GM19238 (cell line): ENCODE results near the gene OGT.

Experiments
- DNase-seq: peaks from one replicate; pipeline ENCODE4 v3.0.0; 2011; ENCODE audit warnings: low spot score; ENCODE audit not compliant: insufficient read length

Gene OGT

DNA sequence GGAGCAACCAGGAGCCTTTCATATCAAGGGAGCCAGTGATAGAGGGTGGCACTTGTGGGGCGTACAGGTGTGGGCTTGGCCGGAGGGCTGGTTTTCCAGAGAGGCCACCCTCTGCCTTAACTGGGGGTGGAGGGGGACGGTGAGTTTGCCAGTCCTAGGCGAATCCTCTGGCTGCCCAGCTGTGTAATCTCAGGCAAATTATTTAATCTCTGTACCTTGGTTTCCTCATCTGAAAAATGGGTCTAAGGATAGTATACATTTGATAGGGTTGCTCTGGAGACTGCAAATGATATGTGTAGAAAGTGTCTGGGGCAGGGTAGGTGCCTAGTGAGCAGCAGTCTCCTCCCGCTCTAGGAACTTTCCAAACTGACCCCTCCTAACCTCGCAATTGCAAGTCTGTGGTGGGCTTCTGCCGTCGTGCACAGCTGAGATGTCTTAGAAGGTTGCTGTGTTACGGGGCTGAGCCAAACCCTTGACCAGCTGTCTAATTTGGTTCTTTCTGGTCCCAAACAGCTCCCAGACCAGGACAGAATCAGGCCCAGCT is 89.2 kb downstream of the OGT start:
- no peak for DNase-seq

DNA sequence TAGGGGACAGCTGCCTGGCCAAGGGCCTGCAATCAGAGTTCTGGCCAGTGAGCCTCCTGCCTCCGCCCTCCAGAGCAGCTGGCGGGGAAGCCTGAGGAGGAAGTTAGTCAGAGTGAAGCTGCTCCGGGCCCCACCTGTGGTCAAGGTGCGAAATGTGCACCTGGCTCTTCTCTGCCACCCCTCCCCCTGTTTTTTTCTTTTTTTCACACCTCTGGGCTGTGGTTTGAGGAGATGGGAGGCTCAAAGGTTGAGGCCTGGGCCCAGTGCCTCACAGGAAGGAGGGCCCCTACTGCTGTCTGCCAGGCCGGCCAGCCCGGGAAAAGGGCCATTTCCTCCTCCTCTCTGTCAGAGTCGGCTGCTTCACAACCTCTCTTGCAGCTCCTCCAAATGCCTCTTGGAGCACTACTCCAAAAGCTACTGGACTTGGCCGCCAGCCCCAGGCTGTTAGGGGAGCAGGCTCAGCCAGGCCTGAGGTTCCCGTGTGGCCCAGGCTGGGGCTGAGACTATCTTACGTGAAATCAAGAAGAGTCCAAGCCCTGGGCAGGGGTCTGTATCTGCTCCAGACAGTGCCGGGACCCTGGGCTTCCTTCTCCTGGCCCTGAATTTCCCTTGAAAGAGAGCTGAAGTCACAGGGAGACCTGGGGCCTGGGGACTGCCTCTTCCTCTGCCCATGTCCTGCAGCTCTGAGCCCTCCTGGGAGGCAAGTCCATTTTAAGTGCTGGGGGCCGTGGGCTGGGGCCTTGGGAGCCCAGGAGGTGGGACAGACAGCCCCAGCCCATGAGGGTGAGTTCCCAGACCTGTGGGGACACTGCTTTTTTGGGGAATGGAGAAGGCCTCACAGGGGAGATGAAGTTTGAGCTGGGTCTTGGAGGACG is 89.9 kb downstream of the OGT start:
- DNase-seq: peak; percentile 40

DNA sequence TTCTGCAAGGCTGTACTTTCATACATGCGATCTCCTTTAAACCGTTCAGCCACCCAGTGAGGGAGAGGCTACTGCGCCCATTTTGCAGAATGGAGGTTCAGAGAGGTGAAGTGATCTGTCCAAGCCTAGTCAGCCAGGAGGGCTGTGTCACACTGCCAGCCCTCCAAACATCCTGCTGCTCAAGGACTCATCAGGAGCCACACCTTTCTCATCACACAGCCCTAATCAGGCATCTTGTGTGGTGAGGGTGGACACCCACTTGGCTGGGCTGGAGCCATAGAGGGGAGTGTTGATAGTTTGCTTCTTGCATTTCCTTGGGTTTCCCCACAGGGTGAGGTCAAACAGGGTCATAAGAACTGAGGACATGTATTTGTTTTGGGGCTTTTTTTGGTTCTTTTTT is 90.8 kb downstream of the OGT start:
- no peak for DNase-seq

DNA sequence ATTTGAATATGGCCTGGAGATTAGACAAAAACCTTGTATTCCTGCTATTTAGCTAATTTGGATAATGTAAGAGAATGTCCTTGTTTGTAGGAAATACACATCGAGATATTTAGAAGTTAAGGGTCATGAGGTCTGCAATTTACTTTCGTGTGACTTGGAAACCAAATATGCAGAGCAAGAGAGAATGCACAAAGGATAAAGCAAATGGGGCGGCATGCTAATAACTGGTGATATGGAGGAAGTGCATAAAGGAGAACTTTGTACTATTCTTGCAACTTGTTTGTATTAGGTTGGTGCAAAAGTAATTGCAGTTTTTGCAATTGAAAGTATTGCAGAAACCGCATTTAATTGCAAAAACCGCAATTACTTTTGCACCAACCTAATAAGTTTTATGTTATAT is 92.6 kb downstream of the OGT start:
- no peak for DNase-seq
